BJ (cell line): Measurements from ENCODE around the gene TICRR. TPM values are rescaled to one million over a fixed set of nuclear protein-coding genes. Genes with fewer than 3 reads are reported as not detected.

ENCODE experiments used
- CTCF ChIA-PET: fragments of 350-600 bp; formaldehyde crosslinking; extraction: SDS; loops from one replicate; lab custom pipeline; 2021; ENCODE audit warnings: antibody characterized with exemption, inconsistent platforms; lab: Yijun Ruan, JAX
- POLR2A ChIA-PET: fragments of 300-600 bp; sonication (Branson Sonifier 250); formaldehyde crosslinking; extraction: SDS; loops from one replicate; lab custom pipeline; 2021; ENCODE audit warnings: antibody characterized with exemption; lab: Charles Lee
- DNase-seq: peaks from one replicate; pipeline ENCODE4 v3.0.0-alpha.2; 2011; ENCODE audit warnings: low read depth
- H3K27me3 ChIP-seq: 2 replicates; pipeline ENCODE4 v1.6.0; 2011; ENCODE audit warnings: low read length; ENCODE audit not compliant: control insufficient read depth, insufficient read depth
- H3K36me3 ChIP-seq: 2 replicates; pipeline ENCODE4 v1.5.1; 2011; ENCODE audit warnings: low read length; ENCODE audit not compliant: control insufficient read depth, insufficient read depth
- H3K4me3 ChIP-seq: 2 replicates; pipeline ENCODE4 v1.5.1; 2011; ENCODE audit warnings: low read depth, mild to moderate bottlenecking, control low read depth, low read length
- polyA plus RNA-seq: library from polyadenylated mRNA; depleted of rRNA; stranded (reverse); fragments of >200 nt; gene quantifications from 2 replicates; pipeline ENCODE4 v1.2.3, GENCODE V29; 2011
- TF ChIP-seq, protein P1 (sequence below): IDR thresholded peaks from 2 replicates; pipeline ENCODE4 v1.5.1; 2011; ENCODE audit warnings: low read depth, mild to moderate bottlenecking, control low read depth, inconsistent platforms, low read length, moderate library complexity; ENCODE audit not compliant: insufficient read depth

Gene TICRR
- polyA plus RNA-seq, 1 experiment, result 2.4 TPM

- CTCF ChIA-PET, result interaction anchor here (0.9 to 1.6 kb wide), 2 partner anchors 17 to 19 kb away, joined by 3 to 7 read pairs; no protein-coding TSS in a partner anchor
- Histone ChIP-seq H3K4me3 (no peak overlapping the region), H3K27me3 (no peaks in the 10 kb centered on the region), H3K36me3 (peaks cover 58% of the 10 kb centered on the region)
- TF ChIP-seq, protein P1, sequence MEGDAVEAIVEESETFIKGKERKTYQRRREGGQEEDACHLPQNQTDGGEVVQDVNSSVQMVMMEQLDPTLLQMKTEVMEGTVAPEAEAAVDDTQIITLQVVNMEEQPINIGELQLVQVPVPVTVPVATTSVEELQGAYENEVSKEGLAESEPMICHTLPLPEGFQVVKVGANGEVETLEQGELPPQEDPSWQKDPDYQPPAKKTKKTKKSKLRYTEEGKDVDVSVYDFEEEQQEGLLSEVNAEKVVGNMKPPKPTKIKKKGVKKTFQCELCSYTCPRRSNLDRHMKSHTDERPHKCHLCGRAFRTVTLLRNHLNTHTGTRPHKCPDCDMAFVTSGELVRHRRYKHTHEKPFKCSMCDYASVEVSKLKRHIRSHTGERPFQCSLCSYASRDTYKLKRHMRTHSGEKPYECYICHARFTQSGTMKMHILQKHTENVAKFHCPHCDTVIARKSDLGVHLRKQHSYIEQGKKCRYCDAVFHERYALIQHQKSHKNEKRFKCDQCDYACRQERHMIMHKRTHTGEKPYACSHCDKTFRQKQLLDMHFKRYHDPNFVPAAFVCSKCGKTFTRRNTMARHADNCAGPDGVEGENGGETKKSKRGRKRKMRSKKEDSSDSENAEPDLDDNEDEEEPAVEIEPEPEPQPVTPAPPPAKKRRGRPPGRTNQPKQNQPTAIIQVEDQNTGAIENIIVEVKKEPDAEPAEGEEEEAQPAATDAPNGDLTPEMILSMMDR, result no peak
- POLR2A ChIA-PET, result no interaction called here
- DNase-seq, result no peak
Observed at GRCh38 chr15:89628806-89629715, 53.8 kb downstream of the TICRR start.

GRCh38 chr15:89629829-89630228 is 54.6 kb downstream of the TICRR start:
- no peak for DNase-seq
- POLR2A ChIA-PET, result no interaction called here
- no peak overlapping the region for H3K4me3 ChIP-seq
- TF ChIP-seq, protein P1, result no peak
- no peaks in the 10 kb centered on the region for H3K27me3 ChIP-seq
- peaks cover 57% of the 10 kb centered on the region for H3K36me3 ChIP-seq
- CTCF ChIA-PET, result no interaction called here

DNA sequence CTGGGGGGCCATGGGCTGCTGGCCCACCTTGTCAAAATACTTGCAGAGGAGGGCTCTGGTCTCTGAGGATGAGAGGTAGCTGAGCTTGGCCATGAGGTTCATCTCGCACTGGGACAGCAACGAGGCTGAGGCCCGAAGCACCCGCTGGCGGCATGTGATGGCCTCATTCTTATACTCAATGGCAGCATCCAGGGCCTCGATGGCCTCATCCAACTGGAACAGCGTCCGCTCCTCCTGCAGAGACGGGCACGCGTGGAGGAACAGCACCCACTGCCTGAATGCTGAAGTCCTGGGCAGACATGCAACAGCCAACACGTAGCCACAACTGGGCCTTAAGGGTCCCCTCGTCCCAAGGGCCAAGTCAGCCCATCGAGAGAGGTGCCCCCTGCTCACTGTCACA is 55.0 kb downstream of the TICRR start:
- Histone ChIP-seq H3K36me3 (peaks cover 53% of the 10 kb centered on the region), H3K27me3 (no peaks in the 10 kb centered on the region), H3K4me3 (no peak overlapping the region)
- ChIA-PET CTCF (no interaction called here), POLR2A (no interaction called here)
- TF ChIP-seq, protein P1, result no peak
- no peak for DNase-seq

- no peak overlapping the region for H3K4me3 ChIP-seq
- POLR2A ChIA-PET, result no interaction called here
- no peak for DNase-seq
- CTCF ChIA-PET, result interaction anchor here (0.7 kb wide), 1 partner anchor 16 kb away, joined by 3 read pairs; no protein-coding TSS in a partner anchor
- TF ChIP-seq, protein P1, result no peak
- H3K27me3 ChIP-seq, result no peaks in the 10 kb centered on the region
- peaks cover 48% of the 10 kb centered on the region for H3K36me3 ChIP-seq
Observed at GRCh38 chr15:89630974-89631901, 56.0 kb downstream of the TICRR start.

DNA sequence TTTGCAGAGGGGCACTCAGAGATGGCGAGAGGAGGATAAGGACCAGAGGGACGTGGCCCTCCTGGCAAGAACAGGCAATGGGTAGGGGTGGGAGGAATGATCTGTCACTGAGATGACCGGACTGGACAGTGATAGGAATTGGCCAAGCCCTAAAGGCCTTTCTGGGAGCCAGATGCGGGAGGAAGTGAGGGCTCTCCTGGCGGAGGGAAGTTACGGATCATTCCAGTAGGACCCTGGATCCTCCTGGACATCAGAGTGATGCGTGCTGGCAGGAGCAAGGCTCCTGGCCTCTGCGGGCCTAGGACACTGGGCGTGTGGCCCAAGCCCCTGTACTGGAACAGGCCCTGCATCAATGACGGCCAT is 56.6 kb downstream of the TICRR start:
- TF ChIP-seq, protein P1, result no peak
- no peak for DNase-seq
- ChIA-PET POLR2A (no interaction called here), CTCF (no interaction called here)
- H3K27me3 ChIP-seq, result no peaks in the 10 kb centered on the region
- no peak overlapping the region for H3K4me3 ChIP-seq
- H3K36me3 ChIP-seq, result peaks cover 48% of the 10 kb centered on the region
